ENCODE data around the gene LRMDA.
"Not testable (repeated sequence)": the region's sequence is repeated elsewhere in the genome, so short reads cannot be mapped to it uniquely, and the experiment has no call there.

LRMDA gene

GRCh38 chr10:76115471-76116155 is 684.2 kb downstream of the LRMDA start:
- no peak for DNase-seq

DNA sequence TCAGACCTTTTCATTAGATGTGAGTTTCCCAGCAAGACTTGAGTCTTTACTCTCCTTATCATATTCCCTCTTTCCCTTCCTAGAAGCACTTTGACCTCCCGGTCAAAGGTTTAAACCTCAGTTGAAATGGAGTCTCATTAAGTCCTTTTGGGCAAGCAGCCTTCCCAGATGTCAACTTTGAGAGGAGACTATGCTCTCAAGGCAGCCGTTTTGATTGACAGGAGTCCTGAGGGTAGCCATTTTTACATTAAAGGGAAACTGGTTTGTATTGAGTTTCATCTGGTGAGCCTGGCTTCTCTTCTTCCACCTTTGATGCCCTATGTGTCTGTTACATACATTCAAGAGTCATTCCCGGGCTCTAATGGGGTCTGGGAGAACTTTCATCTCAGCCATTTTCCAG is 685.1 kb downstream of the LRMDA start:
- DNase-seq = no peak

GRCh38 chr10:76117949-76118348 is 686.5 kb downstream of the LRMDA start:
- DNase-seq = no peak

DNA sequence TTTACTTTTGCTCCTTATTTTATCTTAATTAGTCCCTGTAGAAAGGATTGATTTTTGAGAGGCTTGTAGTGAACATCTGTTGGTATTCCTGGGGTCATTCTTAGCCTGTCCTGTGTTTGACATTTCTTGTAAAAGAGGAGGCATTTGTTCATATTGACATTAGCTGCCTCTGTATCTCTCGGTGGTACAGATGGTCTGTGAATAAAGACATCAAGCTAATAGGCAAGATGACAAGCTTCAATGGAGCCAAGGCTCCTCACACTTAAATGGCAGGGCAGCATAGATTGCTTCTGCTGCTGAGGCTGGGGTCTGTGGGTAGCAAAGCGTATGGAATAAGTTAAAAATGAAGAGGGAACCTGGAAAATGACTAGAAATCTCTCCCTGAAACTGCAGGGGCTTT is 687.6 kb downstream of the LRMDA start:
- DNase-seq = no peak

DNA sequence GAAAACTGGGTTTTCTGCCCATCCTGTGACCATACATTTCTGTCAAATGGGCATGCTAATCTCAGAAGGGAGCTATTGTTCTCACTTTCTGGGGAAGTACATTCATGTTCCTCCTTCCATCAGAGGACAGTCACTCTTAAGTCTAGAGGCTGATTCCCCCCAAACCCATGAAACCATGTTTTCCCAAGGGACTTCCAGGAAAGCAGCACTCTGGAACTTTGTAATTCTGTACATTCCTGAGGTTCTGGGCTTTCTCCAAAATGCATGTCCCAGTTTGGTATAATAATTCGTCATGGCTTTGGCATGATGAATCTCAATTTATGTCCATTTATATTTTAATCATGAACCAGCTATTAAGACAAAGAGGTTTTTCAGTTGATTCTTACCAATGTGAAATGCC is 688.1 kb downstream of the LRMDA start:
- no peak for DNase-seq

DNA sequence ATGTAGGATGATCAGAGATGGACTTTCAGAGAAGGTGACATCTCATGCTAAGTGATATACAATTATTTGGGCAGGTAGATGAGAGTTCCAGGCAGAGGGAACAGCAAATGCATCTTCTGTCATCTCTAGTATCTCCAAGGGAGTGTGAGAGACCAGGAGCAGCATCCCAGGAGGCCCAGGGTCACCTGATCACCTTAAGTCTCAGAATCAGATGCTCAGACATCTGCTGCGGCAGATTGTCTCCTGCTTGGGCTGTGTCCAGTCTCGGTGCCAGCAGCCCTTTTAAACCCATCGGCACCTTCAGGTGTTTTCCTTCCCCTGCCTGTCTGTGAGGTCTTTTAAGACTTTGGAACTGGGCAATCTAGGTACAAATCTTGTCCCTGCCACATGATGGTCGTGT is 690.6 kb downstream of the LRMDA start:
- no peak for DNase-seq

DNA sequence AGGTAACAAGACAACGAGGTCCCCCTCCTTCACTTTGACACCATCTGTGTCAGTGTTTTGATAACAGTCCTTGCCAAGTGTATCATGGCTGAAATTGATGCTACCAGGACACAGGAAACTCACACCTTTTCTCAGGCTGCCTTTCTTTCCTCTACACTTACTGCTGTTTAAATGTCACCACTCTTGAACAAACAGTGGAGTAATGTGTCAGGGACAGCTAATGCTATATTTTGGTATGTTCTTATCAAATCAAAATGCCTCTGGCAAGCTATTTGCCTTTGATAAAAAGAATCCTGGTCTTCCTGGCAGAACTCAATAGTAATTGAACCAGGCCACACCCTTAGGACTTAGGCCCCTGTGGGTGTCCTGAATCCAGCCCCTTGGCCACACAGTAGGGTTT is 692.9 kb downstream of the LRMDA start:
- no peak for DNase-seq

GRCh38 chr10:76125900-76126299 is 694.5 kb downstream of the LRMDA start:
- DNase-seq = no peak

GRCh38 chr10:76126607-76127527 is 695.4 kb downstream of the LRMDA start:
- DNase-seq = no peak

- DNase-seq = no peak
Observed at GRCh38 chr10:76127984-76128589, 696.7 kb downstream of the LRMDA start.

DNA sequence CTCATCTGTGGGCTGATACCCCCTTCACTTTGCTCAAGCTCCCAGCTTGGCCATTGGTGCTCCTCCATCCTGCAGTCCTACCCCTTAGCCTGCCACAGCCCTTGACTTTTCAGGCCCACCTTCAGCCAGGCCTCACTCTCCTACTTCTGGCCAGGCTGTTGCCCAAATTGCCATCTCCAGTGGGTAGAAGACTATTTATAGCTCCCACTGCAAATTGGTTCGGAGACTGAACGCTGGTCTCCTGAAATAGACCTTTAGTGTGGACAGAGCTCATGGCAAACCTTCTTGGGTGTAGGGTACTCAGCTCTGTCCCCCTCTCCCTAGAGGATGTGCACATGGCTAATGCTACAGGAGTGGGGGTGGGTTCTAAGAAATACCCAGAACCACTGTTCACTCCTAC is 697.8 kb downstream of the LRMDA start:
- no peak for DNase-seq

DNA sequence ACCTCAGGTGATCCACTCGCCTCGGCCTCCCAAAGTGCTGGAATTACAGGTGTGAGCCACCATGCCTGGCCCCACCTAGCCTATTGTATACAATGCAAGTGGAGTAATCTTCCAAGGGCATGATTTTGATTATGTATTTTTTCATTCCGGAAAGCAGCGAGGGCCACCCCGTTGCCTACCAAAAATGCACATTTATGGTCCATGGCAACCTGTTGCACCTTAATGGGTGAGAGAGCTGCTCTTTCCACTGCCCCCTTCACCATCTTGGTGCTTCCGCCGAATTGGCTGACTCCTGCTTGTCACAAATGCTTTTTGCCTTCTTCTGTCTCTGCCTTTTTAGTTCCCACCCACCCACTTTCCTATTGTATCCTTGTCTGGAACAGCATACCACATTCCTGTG is 699.5 kb downstream of the LRMDA start:
- DNase-seq = no peak

DNA sequence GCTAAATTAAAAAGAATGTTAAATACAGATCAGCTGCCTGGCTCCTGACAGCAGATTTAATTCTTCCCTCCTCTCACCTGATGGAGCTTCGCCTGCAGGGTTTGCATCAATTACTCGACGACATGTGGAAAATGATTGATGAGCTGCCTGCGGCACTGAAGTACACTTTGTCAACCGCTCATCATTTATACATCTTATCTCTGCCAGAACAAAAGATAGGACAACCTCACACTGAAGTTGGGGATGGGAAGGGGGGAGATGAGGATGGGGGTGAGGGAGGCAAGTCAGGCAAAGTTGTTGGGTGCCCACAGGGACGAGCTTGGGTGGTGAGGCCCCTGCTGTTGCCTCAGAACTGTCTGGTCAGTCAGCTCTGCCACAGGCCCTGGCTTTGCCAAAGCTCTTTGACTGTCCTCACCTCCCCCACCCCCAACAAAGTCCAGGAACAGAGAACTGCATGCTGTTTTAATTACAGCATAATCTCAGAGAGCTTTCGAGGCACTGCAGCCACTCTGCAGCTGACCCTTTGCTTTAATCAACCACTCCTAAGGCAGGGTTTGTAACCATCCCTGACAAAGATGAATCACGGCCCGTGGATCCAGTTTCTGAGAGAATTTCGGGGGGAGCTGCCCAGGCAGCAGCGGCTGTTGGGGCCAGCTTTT is 702.3 kb downstream of the LRMDA start:
- DNase-seq = no peak

GRCh38 chr10:76136961-76137360 is 705.5 kb downstream of the LRMDA start:
- no peak for DNase-seq

DNA sequence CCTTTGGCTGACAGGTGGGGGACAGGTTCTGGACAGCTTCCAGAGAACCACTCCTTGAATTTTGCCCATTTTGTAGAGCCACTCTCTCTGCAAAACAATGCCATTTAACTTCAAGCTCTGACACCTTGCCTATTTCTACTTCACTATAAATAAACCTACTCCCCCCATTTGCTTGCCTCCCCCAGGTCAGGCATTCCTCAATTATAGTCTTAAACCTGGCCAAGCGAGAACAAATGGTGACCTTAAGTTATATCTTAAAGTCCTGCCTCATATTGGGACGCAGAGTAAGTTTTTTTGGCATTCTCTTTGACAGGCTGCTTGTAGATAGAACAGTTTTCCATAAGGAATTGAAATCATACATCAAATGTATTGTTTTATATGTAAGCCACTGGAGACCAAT is 706.9 kb downstream of the LRMDA start:
- DNase-seq = no peak

GRCh38 chr10:76138906-76139305 is 707.5 kb downstream of the LRMDA start:
- no peak for DNase-seq

GRCh38 chr10:76139431-76139830 is 708.0 kb downstream of the LRMDA start:
- DNase-seq = no peak

GRCh38 chr10:76141376-76141775 is 710.0 kb downstream of the LRMDA start:
- DNase-seq = no peak

DNA sequence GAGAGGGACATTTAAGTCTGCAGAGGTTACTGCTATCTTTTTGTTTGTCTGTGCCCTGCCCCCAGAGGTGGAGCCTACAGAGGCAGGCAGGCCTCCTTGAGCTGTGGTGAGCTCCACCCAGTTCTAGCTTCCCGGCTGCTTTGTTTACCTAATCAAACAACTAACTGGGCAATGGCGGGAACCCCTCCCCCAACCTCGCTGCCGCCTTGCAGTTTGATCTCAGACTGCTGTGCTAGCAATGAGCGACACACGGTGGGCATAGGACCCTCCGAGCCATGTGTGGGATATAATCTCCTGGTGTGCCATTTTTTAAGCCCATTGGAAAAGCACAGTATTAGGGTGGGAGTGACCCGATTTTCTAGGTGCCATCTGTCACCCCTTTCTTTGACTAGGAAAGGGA is 716.8 kb downstream of the LRMDA start:
- DNase-seq = not testable (repeated sequence)

DNA sequence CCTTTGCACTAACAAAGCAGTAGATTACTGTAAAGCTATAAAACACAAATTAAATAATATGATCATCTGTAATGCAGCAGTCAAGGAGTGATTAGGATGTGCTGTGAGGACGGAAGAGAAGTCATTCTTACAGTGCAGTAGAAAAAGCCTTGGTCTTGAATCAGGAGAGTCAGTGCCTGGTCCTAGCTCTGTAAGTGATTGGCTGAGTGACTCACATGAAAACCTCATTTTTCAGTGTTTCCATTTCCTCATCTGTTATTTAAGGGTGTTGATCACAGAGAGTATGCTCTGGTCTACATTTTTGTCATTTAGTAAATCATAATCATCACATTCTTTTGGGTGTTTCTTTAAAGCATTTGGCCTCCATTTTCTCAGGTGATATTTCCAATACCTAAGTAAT is 717.8 kb downstream of the LRMDA start:
- DNase-seq = no peak

GRCh38 chr10:76149602-76150138 is 718.2 kb downstream of the LRMDA start:
- no peak for DNase-seq

DNA sequence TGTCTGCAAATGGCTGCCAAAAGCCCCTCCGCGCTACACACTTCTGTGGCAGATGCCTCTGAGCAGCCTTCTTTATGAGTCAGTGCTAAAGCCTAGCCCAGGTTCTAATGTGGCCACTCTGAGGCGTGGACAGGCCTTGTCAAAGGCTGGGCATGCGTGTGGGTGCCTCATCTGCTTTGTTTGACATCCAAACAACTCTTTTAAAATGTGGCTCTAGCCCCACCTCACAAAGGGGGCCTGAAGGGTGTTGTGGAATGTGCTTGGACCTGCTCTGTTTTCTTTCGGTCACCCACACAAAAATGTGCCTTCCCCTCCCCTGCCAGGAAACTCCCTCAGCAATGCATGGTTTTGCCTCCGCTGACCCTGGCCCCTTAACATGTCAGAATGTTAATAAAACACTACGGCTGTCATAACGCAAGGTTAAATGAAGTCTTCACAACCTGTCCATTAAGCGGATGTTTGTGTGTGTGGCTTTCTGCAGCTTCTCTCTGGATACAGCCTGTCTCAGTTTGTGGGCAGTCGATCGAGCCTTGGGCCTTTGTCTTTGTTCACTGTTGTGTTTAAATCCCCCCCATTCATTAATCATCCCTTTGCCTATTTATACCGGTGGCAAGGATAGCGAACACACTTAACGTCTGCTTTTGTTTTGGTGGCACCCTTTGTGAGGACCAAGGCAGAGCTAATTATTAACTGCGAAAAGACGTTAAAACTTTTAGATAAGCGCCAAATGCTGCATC is 718.9 kb downstream of the LRMDA start:
- DNase-seq = no peak

Measured in CD4-positive, alpha-beta T cell treated with Interleukin-10 for 1 hour (primary cell).